Measurements from ENCODE around the gene SLC9B2.

SLC9B2 gene

GRCh38 chr4:103091601-103092223 lies 15.2 kb upstream of the SLC9B2 start:
- ChIA-PET POLR2A (no interaction called here), CTCF (interaction anchor here (0.5 to 4.4 kb wide), 31 partner anchors 8 to 1196 kb away, joined by 3 to 21 read pairs (median 4); partner anchors contain the start of gene BDH2)
- H3K4me3 ChIP-seq (ENCODE audit: low read depth, low read length) = no peak overlapping the region
- TF ChIP-seq PRDM1 (tag by site-specific recombination; IDR thresholded peaks at IDR 0.05) (no peak), REPIN1 (tag by site-specific recombination; IDR thresholded peaks at IDR 0.05; ENCODE audit: low read depth) (no peak), BCL6B (tag by site-specific recombination; IDR thresholded peaks at IDR 0.05) (no peak), ZNF394 (tag by site-specific recombination; IDR thresholded peaks at IDR 0.05; ENCODE audit: borderline replicate concordance) (no peak), SCRT1 (tag by site-specific recombination; IDR thresholded peaks at IDR 0.05; ENCODE audit: borderline replicate concordance) (0 out of 2 replicates have a peak, but pooled peaks have one; percentile 41), ZNF654 (tag by site-specific recombination; IDR thresholded peaks at IDR 0.05; ENCODE audit: low read depth) (peak; percentile 88), OSR2 (tag by site-specific recombination; IDR thresholded peaks at IDR 0.05) (no peak), SCRT2 (tag by site-specific recombination; IDR thresholded peaks at IDR 0.05) (no peak), ZXDB (tag by site-specific recombination; IDR thresholded peaks at IDR 0.05) (no peak), ZNF544 (tag by site-specific recombination; IDR thresholded peaks at IDR 0.05) (no peak), ZNF704 (tag by site-specific recombination; IDR thresholded peaks at IDR 0.05) (no peak), ZNF404 (tag by site-specific recombination; IDR thresholded peaks at IDR 0.05) (no peak), ZNF830 (tag by site-specific recombination; IDR thresholded peaks at IDR 0.05; ENCODE audit: low read depth) (no peak), GLI4 (tag by site-specific recombination; IDR thresholded peaks at IDR 0.05) (no peak), ZNF362 (tag by site-specific recombination; IDR thresholded peaks at IDR 0.05) (peak; percentile 65; the same call in 1 of the 2 replicates), ZBTB44 (tag by site-specific recombination; IDR thresholded peaks at IDR 0.05) (no peak), INSM2 (tag by site-specific recombination; IDR thresholded peaks at IDR 0.05) (no peak), ZNF76 (tag by site-specific recombination; IDR thresholded peaks at IDR 0.05; ENCODE audit: borderline replicate concordance, low read depth) (no peak), HIC1 (tag by site-specific recombination; IDR thresholded peaks at IDR 0.05) (no peak)
- TF ChIP-seq, protein P1, sequence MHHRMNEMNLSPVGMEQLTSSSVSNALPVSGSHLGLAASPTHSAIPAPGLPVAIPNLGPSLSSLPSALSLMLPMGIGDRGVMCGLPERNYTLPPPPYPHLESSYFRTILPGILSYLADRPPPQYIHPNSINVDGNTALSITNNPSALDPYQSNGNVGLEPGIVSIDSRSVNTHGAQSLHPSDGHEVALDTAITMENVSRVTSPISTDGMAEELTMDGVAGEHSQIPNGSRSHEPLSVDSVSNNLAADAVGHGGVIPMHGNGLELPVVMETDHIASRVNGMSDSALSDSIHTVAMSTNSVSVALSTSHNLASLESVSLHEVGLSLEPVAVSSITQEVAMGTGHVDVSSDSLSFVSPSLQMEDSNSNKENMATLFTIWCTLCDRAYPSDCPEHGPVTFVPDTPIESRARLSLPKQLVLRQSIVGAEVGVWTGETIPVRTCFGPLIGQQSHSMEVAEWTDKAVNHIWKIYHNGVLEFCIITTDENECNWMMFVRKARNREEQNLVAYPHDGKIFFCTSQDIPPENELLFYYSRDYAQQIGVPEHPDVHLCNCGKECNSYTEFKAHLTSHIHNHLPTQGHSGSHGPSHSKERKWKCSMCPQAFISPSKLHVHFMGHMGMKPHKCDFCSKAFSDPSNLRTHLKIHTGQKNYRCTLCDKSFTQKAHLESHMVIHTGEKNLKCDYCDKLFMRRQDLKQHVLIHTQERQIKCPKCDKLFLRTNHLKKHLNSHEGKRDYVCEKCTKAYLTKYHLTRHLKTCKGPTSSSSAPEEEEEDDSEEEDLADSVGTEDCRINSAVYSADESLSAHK (tag by site-specific recombination; IDR thresholded peaks at IDR 0.05) = no peak
- TF ChIP-seq, protein P2, sequence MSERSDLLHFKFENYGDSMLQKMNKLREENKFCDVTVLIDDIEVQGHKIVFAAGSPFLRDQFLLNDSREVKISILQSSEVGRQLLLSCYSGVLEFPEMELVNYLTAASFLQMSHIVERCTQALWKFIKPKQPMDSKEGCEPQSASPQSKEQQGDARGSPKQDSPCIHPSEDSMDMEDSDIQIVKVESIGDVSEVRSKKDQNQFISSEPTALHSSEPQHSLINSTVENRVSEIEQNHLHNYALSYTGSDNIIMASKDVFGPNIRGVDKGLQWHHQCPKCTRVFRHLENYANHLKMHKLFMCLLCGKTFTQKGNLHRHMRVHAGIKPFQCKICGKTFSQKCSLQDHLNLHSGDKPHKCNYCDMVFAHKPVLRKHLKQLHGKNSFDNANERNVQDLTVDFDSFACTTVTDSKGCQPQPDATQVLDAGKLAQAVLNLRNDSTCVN (tag by site-specific recombination; optimal IDR thresholded peaks at IDR 0.05) = no peak
- TF ChIP-seq, protein P3, sequence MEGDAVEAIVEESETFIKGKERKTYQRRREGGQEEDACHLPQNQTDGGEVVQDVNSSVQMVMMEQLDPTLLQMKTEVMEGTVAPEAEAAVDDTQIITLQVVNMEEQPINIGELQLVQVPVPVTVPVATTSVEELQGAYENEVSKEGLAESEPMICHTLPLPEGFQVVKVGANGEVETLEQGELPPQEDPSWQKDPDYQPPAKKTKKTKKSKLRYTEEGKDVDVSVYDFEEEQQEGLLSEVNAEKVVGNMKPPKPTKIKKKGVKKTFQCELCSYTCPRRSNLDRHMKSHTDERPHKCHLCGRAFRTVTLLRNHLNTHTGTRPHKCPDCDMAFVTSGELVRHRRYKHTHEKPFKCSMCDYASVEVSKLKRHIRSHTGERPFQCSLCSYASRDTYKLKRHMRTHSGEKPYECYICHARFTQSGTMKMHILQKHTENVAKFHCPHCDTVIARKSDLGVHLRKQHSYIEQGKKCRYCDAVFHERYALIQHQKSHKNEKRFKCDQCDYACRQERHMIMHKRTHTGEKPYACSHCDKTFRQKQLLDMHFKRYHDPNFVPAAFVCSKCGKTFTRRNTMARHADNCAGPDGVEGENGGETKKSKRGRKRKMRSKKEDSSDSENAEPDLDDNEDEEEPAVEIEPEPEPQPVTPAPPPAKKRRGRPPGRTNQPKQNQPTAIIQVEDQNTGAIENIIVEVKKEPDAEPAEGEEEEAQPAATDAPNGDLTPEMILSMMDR (tag by site-specific recombination; IDR thresholded peaks at IDR 0.05) = peak; percentile 66; the same call in 1 of the 2 replicates

More at GRCh38 chr4:103091601-103092223, 15.2 kb upstream of the SLC9B2 start:
- no peaks in the 10 kb centered on the region for H3K4me1 ChIP-seq (ENCODE audit: control insufficient read depth, insufficient read depth, low read length)
- no peak overlapping the region for H3K27ac ChIP-seq (ENCODE audit: extremely low read depth, low read depth, low read length)
- H3K9me3 ChIP-seq (ENCODE audit: control insufficient read depth, insufficient read depth, low read depth, low read length) = no peaks in the 10 kb centered on the region
- H3K36me3 ChIP-seq (ENCODE audit: control insufficient read depth in 2 of 2, insufficient read depth in 1 of 2, low read length in 2 of 2) = peaks cover 0 to 43% of the 10 kb centered on the region in 2 experiments; a peak in 1 of 3 replicates

Measured in HEK293 (cell line).